ENCODE results near the gene ATM.

The ATM gene

DNA sequence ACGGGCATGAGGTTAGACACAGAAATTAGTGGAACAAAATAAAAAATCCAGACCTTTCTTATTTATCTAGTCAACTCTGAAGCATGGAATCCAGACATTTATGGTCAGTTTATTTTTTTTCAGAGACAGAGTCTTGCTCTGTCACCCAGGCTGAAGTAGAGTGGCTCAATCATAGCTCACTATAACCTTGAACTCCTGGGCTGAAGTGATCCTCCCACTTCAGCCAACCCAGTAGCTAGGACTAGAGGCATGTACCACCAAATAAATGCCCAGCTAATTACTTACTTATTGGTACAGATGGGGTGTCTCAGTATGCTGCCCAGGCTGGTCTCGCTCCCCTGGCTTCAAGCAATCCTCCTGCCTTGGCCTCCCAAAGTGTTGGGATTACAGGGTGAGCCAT is 9.1 kb upstream of the ATM start:
- no peak for TF ChIP-seq CTCF (conservative IDR thresholded peaks at IDR 0.05; ENCODE audit: low read length)
- no peak for TF ChIP-seq EZH2phosphoT487 (IDR thresholded peaks at IDR 0.05; ENCODE audit: borderline replicate concordance)
- Histone ChIP-seq H3K4me3 (ENCODE audit: low read length, poor library complexity, severe bottlenecking) (no peak overlapping the region), H3K36me3 (ENCODE audit: insufficient read depth, low read length) (peaks cover 29% of the 10 kb centered on the region), H3K4me2 (ENCODE audit: low read depth, low read length, poor library complexity, severe bottlenecking) (no peak overlapping the region), H3F3A (ENCODE audit: low read depth) (no peaks in the 10 kb centered on the region), H3K4me1 (ENCODE audit: insufficient read depth, low read length, poor library complexity, severe bottlenecking) (peaks cover 25% of the 10 kb centered on the region), H3K9me2 (replicated peaks; ENCODE audit: low read depth, low read length) (no peaks in the 10 kb centered on the region), H3K9ac (ENCODE audit: low read depth, low read length, poor library complexity, severe bottlenecking) (no peak overlapping the region), H4K20me1 (ENCODE audit: insufficient read depth, low read length, poor library complexity, severe bottlenecking) (peaks cover 44% of the 10 kb centered on the region), H3K27me3 (ENCODE audit: insufficient read depth, low read length, poor library complexity, severe bottlenecking) (no peaks in the 10 kb centered on the region), H3K79me2 (ENCODE audit: insufficient read depth, low read length) (peaks cover 94% of the 10 kb centered on the region), H2AFZ (ENCODE audit: low read length) (no peak overlapping the region), H3K9me3 (ENCODE audit: insufficient read depth, low read depth, low read length) (no peaks in the 10 kb centered on the region)

- no peaks in the 10 kb centered on the region for H3K9me3 ChIP-seq (ENCODE audit: insufficient read depth, low read depth, low read length)
- no peaks in the 10 kb centered on the region for H3K27me3 ChIP-seq (ENCODE audit: insufficient read depth, low read length, poor library complexity, severe bottlenecking)
- H3K4me2 ChIP-seq (ENCODE audit: low read depth, low read length, poor library complexity, severe bottlenecking): peak overlapping the region; percentile 22
- H3K4me3 ChIP-seq (ENCODE audit: low read length, poor library complexity, severe bottlenecking): no peak overlapping the region
- H3K4me1 ChIP-seq (ENCODE audit: insufficient read depth, low read length, poor library complexity, severe bottlenecking): peaks cover 45% of the 10 kb centered on the region
- H3K36me3 ChIP-seq (ENCODE audit: insufficient read depth, low read length): peaks cover 9% of the 10 kb centered on the region; the same call in 1 of the 2 replicates
- H3K9me2 ChIP-seq (replicated peaks; ENCODE audit: low read depth, low read length): no peaks in the 10 kb centered on the region
- H3K9ac ChIP-seq (ENCODE audit: low read depth, low read length, poor library complexity, severe bottlenecking): no peak overlapping the region
- peaks cover 75% of the 10 kb centered on the region for H4K20me1 ChIP-seq (ENCODE audit: insufficient read depth, low read length, poor library complexity, severe bottlenecking)
- no peak overlapping the region for H2AFZ ChIP-seq (ENCODE audit: low read length)
- TF ChIP-seq CTCF (conservative IDR thresholded peaks at IDR 0.05; ENCODE audit: low read length): no peak
- H3K79me2 ChIP-seq (ENCODE audit: insufficient read depth, low read length): peaks cover 96% of the 10 kb centered on the region
- H3F3A ChIP-seq (ENCODE audit: low read depth): no peaks in the 10 kb centered on the region
Measured at GRCh38 chr11:108216988-108217387, 5.9 kb upstream of the ATM start.

GRCh38 chr11:108218455-108218854 is 4.4 kb upstream of the ATM start:
- Histone ChIP-seq H3K9me3 (ENCODE audit: insufficient read depth, low read depth, low read length) (no peaks in the 10 kb centered on the region), H2AFZ (ENCODE audit: low read length) (no peak overlapping the region), H3K9me2 (replicated peaks; ENCODE audit: low read depth, low read length) (no peaks in the 10 kb centered on the region), H3K79me2 (ENCODE audit: insufficient read depth, low read length) (peaks cover 89% of the 10 kb centered on the region), H3K4me3 (ENCODE audit: low read length, poor library complexity, severe bottlenecking) (peak overlapping the region; percentile 96), H3K4me2 (ENCODE audit: low read depth, low read length, poor library complexity, severe bottlenecking) (peak overlapping the region; percentile 77), H3K36me3 (ENCODE audit: insufficient read depth, low read length) (peaks cover 2% of the 10 kb centered on the region; the same call in 1 of the 2 replicates), H3K4me1 (ENCODE audit: insufficient read depth, low read length, poor library complexity, severe bottlenecking) (peaks cover 45% of the 10 kb centered on the region), H4K20me1 (ENCODE audit: insufficient read depth, low read length, poor library complexity, severe bottlenecking) (peaks cover 71% of the 10 kb centered on the region), H3F3A (ENCODE audit: low read depth) (no peaks in the 10 kb centered on the region), H3K27me3 (ENCODE audit: insufficient read depth, low read length, poor library complexity, severe bottlenecking) (no peaks in the 10 kb centered on the region), H3K9ac (ENCODE audit: low read depth, low read length, poor library complexity, severe bottlenecking) (peak overlapping the region; percentile 1)
- TF ChIP-seq CTCF (conservative IDR thresholded peaks at IDR 0.05; ENCODE audit: low read length) (no peak), EZH2phosphoT487 (IDR thresholded peaks at IDR 0.05; ENCODE audit: borderline replicate concordance) (no peak)

Measured in Loucy (cell line).